OCI-LY3 (cell line): Measurements from ENCODE around the gene STARD9.

Source experiments
- H2AFZ ChIP-seq: fragments of 200-600, 300-600 bp; shearing (Covaris generic); 2 replicates; pipeline ENCODE4 v1.6.0; 2014; ENCODE audit warnings: antibody characterized with exemption, low read depth, low read length
- H3K27ac ChIP-seq: fragments of 200-600, 300-600 bp; sonication (generic); 2 replicates; pipeline ENCODE4 v1.5.1; 2014; ENCODE audit warnings: mild to moderate bottlenecking, low read length, moderate library complexity, mixed read lengths
- H3K27me3 ChIP-seq: fragments of 200-600, 300-600 bp; sonication (generic); 2 replicates; pipeline ENCODE4 v1.6.1; 2014; ENCODE audit warnings: low read depth, low read length, mixed read lengths
- H3K36me3 ChIP-seq: fragments of 200-600, 300-600 bp; sonication (generic); replicated peaks from 2 replicates; pipeline ENCODE3; 2014; ENCODE audit warnings: low read depth, low read length, mixed read lengths
- H3K4me1 ChIP-seq: fragments of 300-600, 200-600 bp; sonication (generic); 2 replicates; pipeline ENCODE4 v1.6.1; 2014; ENCODE audit warnings: low read length, mixed read lengths
- H3K4me2 ChIP-seq: fragments of 200-600, 300-600 bp; sonication (generic); 2 replicates; pipeline ENCODE4 v1.6.1; 2014; ENCODE audit warnings: low read length, mixed read lengths
- H3K4me3 ChIP-seq: fragments of 300-600, 200-600 bp; sonication (generic); 2 replicates; pipeline ENCODE4 v1.5.1; 2014; ENCODE audit warnings: antibody characterized with exemption, mild to moderate bottlenecking, low read length, moderate library complexity
- H3K79me2 ChIP-seq: fragments of 300-600, 200-600 bp; shearing (Covaris generic); 2 replicates; pipeline ENCODE4 v1.6.1; 2014; ENCODE audit warnings: mild to moderate bottlenecking, low read length, mixed read lengths
- H3K9ac ChIP-seq: fragments of 300-600, 200-600 bp; shearing (Covaris generic); 2 replicates; pipeline ENCODE4 v1.6.0; 2014; ENCODE audit warnings: mild to moderate bottlenecking, low read length, moderate library complexity
- H3K9me3 ChIP-seq: fragments of 200-600, 300-600 bp; shearing (Covaris generic); 2 replicates; pipeline ENCODE4 v1.6.1; 2014; ENCODE audit warnings: low read length, mixed read lengths; ENCODE audit not compliant: insufficient read depth
- H4K20me1 ChIP-seq: fragments of 200-600, 300-600 bp; sonication (generic); 2 replicates; pipeline ENCODE4 v1.6.1; 2016; ENCODE audit warnings: low read length, mixed read lengths; ENCODE audit not compliant: insufficient read depth
- EZH2phosphoT487 ChIP-seq: fragments of 200-600 bp; shearing (Covaris generic); IDR thresholded peaks from 2 replicates; pipeline ENCODE4 v1.6.1; 2018; ENCODE audit warnings: antibody characterized with exemption, mixed run types, low read depth
- TF ChIP-seq, protein P1 (sequence below): fragments of 200-600, 300-600 bp; sonication (generic); IDR thresholded peaks from 2 replicates; pipeline ENCODE4 v1.5.1; 2014; ENCODE audit warnings: antibody characterized with exemption, low read length, low read depth

The STARD9 gene

DNA sequence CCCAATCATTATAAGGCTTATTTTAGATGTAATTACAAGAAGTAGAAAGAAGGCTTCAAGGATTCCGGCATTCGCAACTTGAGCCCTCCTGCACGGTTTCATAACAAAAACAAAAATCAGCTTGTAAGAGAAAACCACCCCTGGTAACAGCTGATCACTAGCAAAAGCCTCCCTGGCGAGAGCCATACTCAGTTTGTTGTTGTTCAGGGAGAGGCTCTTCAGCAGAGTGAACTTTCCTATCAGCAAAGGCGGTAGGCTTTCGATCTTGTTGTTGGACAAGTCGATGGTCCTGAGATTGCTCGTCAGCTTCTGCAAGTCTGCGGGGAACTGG, 27.5 kb upstream of the STARD9 start:
- H2AFZ ChIP-seq, result peak overlapping the region; percentile 75; the same call in 1 of the 2 replicates
- 0 out of 2 replicates have a peak overlapping the region, but pooled peaks have one; percentile 51 for H3K27ac ChIP-seq
- H3K4me2 ChIP-seq, result peak overlapping the region; percentile 97
- TF ChIP-seq, protein P1, sequence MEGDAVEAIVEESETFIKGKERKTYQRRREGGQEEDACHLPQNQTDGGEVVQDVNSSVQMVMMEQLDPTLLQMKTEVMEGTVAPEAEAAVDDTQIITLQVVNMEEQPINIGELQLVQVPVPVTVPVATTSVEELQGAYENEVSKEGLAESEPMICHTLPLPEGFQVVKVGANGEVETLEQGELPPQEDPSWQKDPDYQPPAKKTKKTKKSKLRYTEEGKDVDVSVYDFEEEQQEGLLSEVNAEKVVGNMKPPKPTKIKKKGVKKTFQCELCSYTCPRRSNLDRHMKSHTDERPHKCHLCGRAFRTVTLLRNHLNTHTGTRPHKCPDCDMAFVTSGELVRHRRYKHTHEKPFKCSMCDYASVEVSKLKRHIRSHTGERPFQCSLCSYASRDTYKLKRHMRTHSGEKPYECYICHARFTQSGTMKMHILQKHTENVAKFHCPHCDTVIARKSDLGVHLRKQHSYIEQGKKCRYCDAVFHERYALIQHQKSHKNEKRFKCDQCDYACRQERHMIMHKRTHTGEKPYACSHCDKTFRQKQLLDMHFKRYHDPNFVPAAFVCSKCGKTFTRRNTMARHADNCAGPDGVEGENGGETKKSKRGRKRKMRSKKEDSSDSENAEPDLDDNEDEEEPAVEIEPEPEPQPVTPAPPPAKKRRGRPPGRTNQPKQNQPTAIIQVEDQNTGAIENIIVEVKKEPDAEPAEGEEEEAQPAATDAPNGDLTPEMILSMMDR, result no peak
- peaks cover 56% of the 10 kb centered on the region for H3K79me2 ChIP-seq
- H3K27me3 ChIP-seq, result no peaks in the 10 kb centered on the region
- H4K20me1 ChIP-seq, result no peaks in the 10 kb centered on the region
- H3K36me3 ChIP-seq, result peaks cover 12% of the 10 kb centered on the region
- H3K4me1 ChIP-seq, result peaks cover 19% of the 10 kb centered on the region
- H3K9ac ChIP-seq, result peak overlapping the region; percentile 95
- peak overlapping the region; percentile 95 for H3K4me3 ChIP-seq
- H3K9me3 ChIP-seq, result no peaks in the 10 kb centered on the region

DNA sequence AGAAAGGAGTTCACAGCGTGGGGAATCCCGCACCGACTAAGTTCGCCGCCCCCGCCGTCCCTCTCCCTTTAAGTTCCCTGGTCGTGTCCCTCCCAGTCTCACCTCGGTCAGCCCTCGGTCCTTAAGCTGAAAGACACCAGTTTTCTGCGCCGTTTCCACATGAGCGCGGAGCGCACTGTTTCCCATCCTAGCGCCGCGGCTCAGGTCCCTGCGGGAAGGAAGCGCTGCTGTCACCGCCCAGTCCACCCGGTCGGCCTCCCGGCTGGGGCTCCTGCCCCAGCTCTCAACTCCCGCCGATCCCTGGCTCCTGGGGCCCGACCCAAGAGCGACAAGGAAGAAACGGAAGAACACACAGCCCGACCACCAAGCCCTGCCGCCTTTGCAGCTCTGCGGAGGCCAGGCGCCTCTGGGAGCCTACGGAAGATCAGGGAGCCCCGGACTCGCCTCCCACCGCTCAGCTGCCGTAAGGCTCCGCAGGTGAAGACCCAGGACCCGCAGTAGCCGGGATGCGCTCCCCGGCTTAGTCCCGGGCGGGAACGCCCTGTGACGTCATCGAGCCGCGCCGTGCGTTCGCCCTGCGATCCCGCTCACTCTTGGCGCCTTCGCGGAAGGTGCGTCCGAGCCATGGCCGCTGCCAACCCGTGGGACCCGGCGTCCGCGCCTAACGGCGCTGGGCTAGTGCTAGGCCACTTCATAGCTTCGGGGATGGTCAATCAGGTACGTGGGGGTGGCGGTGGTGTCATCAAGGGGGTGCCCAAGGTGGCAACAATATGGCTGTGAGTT, 27.0 kb upstream of the STARD9 start, which contains the start of the genes HAUS2 and LRRC57:
TSS of gene HAUS2 (plus strand) at position 590 of the 783 bp plus-strand sequence. CDS start at position 625, 35 bp downstream.
TSS of gene LRRC57 (minus strand) at position 545 of the 783 bp plus-strand sequence. CDS start at position 186, 359 bp downstream.
- H3K79me2 ChIP-seq, result peaks cover 61% of the 10 kb centered on the region
- peak within 1 kb of the TSS; percentile 95 for H3K9ac ChIP-seq
- H3K4me1 ChIP-seq, result peaks cover 19% of the 10 kb centered on the region
- no peak for TF ChIP-seq EZH2phosphoT487
- TF ChIP-seq, protein P1, result no peak
- no peaks in the 10 kb centered on the region; the same call in 1 of the 2 replicates for H4K20me1 ChIP-seq
- peak within 1 kb of the TSS; percentile 95 for H3K4me3 ChIP-seq
- peak within 1 kb of the TSS; percentile 97 for H3K4me2 ChIP-seq
- peaks cover 11% of the 10 kb centered on the region for H3K36me3 ChIP-seq
- H3K9me3 ChIP-seq, result no peaks in the 10 kb centered on the region
- peak within 1 kb of the TSS; percentile 51 for H3K27ac ChIP-seq
- peak within 1 kb of the TSS; percentile 75 for H2AFZ ChIP-seq
- no peaks in the 10 kb centered on the region for H3K27me3 ChIP-seq

DNA sequence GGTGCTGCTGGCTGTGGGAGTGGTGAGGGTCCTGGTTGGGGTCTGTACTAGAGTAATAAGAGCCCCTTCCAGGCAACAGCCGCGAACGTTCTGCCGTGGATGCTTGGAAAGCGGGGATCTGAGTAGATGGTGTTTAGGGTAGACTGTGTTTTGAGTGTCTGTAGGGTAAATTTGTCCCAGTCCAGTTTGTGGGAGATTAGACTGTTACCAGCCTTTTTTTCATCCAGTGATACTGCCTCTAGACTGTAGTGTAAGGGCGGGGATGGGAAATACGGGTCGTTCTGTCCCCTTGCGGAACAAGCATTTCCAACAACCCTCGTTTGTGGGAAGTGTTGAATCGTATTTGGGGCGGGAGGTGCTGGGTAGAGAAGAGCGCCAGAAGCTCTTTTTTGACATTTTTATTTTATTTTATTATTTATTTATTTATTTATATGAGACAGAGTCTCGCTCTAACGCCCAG, 26.3 kb upstream of the STARD9 start:
- peak overlapping the region; percentile 75 for H2AFZ ChIP-seq
- no peaks in the 10 kb centered on the region; the same call in 1 of the 2 replicates for H4K20me1 ChIP-seq
- H3K27me3 ChIP-seq, result no peaks in the 10 kb centered on the region
- H3K9ac ChIP-seq, result peak overlapping the region; percentile 95
- peak overlapping the region; percentile 51 for H3K27ac ChIP-seq
- peaks cover 67% of the 10 kb centered on the region for H3K79me2 ChIP-seq
- H3K4me1 ChIP-seq, result peaks cover 19% of the 10 kb centered on the region
- H3K9me3 ChIP-seq, result no peaks in the 10 kb centered on the region
- TF ChIP-seq, protein P1, result no peak
- TF ChIP-seq EZH2phosphoT487, result no peak
- H3K4me3 ChIP-seq, result peak overlapping the region; percentile 95
- peak overlapping the region; percentile 58 for H3K4me2 ChIP-seq
- peaks cover 6% of the 10 kb centered on the region for H3K36me3 ChIP-seq

DNA sequence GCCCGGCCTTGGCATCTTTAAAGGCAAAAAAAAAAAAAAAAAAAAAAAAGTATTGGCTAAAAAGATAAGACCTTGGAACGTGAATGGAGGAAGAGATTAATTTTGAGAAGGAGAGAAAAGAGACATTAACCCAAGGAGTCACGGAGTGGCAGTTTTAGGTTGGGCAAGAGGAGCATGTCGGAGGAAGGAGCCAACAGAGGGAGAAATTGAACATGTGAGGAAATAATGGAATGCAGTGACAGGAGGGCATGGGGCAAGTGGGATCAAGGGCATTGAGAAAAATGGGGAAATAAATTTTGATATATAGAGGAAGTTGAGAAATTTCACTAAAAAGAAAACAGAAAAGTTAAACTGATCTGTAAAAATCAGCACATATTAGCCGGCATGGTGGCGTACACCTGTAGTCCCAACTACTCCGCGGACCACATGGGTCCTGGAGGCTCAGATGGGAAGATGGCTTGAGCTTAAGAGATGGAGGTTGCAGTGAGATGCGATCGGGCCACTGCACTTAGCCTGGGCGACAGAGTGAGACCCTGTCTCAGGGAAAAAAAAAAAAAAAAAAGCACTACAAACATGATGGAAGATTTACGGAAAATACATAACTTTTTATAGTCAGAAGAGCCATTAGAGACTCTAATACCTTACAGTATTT, 25.5 kb upstream of the STARD9 start:
- Histone ChIP-seq H3K79me2 (peaks cover 75% of the 10 kb centered on the region), H3K9ac (peak overlapping the region; percentile 95), H3K27me3 (no peaks in the 10 kb centered on the region), H3K4me1 (peaks cover 19% of the 10 kb centered on the region), H3K4me2 (peak overlapping the region; percentile 96), H3K4me3 (peak overlapping the region; percentile 95), H2AFZ (no peak overlapping the region), H3K27ac (no peak overlapping the region), H3K9me3 (no peaks in the 10 kb centered on the region), H4K20me1 (no peaks in the 10 kb centered on the region; the same call in 1 of the 2 replicates), H3K36me3 (peaks cover 4% of the 10 kb centered on the region)
- no peak for TF ChIP-seq EZH2phosphoT487
- TF ChIP-seq, protein P1, result no peak
